ENCODE results near the gene RGS9.

DNA sequence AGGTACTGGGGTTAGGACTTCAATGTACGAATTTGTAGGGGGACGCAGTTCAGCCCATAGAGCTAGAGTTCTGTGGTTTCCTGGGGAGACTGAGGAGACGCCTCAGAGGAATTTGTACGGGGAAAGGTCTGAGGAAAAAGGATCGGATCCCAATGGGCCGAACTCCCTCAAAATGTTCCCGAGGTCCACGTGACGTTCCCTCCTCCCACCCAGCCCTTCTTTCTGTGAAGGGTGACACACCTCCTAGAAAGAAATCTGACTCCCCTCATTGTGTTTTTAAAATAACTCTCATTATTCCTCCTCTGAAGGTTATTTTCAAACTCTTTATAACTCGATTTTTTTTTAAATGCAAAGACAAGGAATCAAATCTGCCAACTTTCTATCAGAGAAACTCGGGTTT, 8.6 kb downstream of the RGS9 start:
- TF ChIP-seq, protein P1, sequence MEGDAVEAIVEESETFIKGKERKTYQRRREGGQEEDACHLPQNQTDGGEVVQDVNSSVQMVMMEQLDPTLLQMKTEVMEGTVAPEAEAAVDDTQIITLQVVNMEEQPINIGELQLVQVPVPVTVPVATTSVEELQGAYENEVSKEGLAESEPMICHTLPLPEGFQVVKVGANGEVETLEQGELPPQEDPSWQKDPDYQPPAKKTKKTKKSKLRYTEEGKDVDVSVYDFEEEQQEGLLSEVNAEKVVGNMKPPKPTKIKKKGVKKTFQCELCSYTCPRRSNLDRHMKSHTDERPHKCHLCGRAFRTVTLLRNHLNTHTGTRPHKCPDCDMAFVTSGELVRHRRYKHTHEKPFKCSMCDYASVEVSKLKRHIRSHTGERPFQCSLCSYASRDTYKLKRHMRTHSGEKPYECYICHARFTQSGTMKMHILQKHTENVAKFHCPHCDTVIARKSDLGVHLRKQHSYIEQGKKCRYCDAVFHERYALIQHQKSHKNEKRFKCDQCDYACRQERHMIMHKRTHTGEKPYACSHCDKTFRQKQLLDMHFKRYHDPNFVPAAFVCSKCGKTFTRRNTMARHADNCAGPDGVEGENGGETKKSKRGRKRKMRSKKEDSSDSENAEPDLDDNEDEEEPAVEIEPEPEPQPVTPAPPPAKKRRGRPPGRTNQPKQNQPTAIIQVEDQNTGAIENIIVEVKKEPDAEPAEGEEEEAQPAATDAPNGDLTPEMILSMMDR (IDR thresholded peaks at IDR 0.05; ENCODE audit: insufficient read depth, low read length, poor library complexity, severe bottlenecking), result no peak
- TF ChIP-seq EZH2phosphoT487 (conservative IDR thresholded peaks at IDR 0.05; ENCODE audit: low read length), result no peak

Measured in SU-DHL-6 (cell line).